ENCODE measurements around the gene MROH8.

The MROH8 gene

GRCh38 chr20:37178839-37179682 lies at the start of gene MROH8, which contains the start of gene RPN2:
Gene MROH8, minus strand, starts transcription at chr20:37179548.
Gene RPN2, plus strand, starts transcription at chr20:37179330. Its CDS starts 27 bp downstream, at chr20:37179357.
- peak; percentile 99 for DNase-seq
- in situ Hi-C loops (cut with MboI; ENCODE audit: low pct_unique_long_range_greater_than_20kb, low sequenced_read_pairs) = no loop called here

- DNase-seq = no peak
- in situ Hi-C loops (cut with MboI; ENCODE audit: low pct_unique_long_range_greater_than_20kb, low sequenced_read_pairs) = no loop called here
Measured at GRCh38 chr20:37228656-37229055, 49.3 kb upstream of the MROH8 start.

- no peak for DNase-seq
- in situ Hi-C loops (cut with MboI; ENCODE audit: low pct_unique_long_range_greater_than_20kb, low sequenced_read_pairs) = no loop called here
Measured at GRCh38 chr20:37228082-37228481, 48.7 kb upstream of the MROH8 start.

- in situ Hi-C loops (cut with MboI; ENCODE audit: low pct_unique_long_range_greater_than_20kb, low sequenced_read_pairs) = no loop called here
- DNase-seq = no peak
Measured at GRCh38 chr20:37226889-37227288, 47.5 kb upstream of the MROH8 start.

GRCh38 chr20:37225146-37225545 lies 45.8 kb upstream of the MROH8 start:
- in situ Hi-C loops (cut with MboI; ENCODE audit: low pct_unique_long_range_greater_than_20kb, low sequenced_read_pairs) = no loop called here
- no peak for DNase-seq

GRCh38 chr20:37223053-37223452 lies 43.7 kb upstream of the MROH8 start:
- in situ Hi-C loops (cut with MboI; ENCODE audit: low pct_unique_long_range_greater_than_20kb, low sequenced_read_pairs) = no loop called here
- peak; percentile 60 for DNase-seq

- DNase-seq = no peak
- in situ Hi-C loops (cut with MboI; ENCODE audit: low pct_unique_long_range_greater_than_20kb, low sequenced_read_pairs) = no loop called here
Measured at GRCh38 chr20:37222086-37222485, 42.7 kb upstream of the MROH8 start.

- DNase-seq = no peak
- in situ Hi-C loops (cut with MboI; ENCODE audit: low pct_unique_long_range_greater_than_20kb, low sequenced_read_pairs) = no loop called here
Measured at GRCh38 chr20:37220731-37221130, 41.4 kb upstream of the MROH8 start.

- DNase-seq = no peak
- in situ Hi-C loops (cut with MboI; ENCODE audit: low pct_unique_long_range_greater_than_20kb, low sequenced_read_pairs) = no loop called here
Measured at GRCh38 chr20:37219751-37220668, 40.7 kb upstream of the MROH8 start.

GRCh38 chr20:37218976-37219375 lies 39.6 kb upstream of the MROH8 start:
- no peak for DNase-seq
- in situ Hi-C loops (cut with MboI; ENCODE audit: low pct_unique_long_range_greater_than_20kb, low sequenced_read_pairs) = no loop called here

- no peak for DNase-seq
- in situ Hi-C loops (cut with MboI; ENCODE audit: low pct_unique_long_range_greater_than_20kb, low sequenced_read_pairs) = no loop called here
Measured at GRCh38 chr20:37218441-37218840, 39.1 kb upstream of the MROH8 start.

GRCh38 chr20:37209661-37210314 lies 30.4 kb upstream of the MROH8 start:
- no peak for DNase-seq
- in situ Hi-C loops (cut with MboI; ENCODE audit: low pct_unique_long_range_greater_than_20kb, low sequenced_read_pairs) = no loop called here

GRCh38 chr20:37209193-37209592 lies 29.8 kb upstream of the MROH8 start:
- DNase-seq = no peak
- in situ Hi-C loops (cut with MboI; ENCODE audit: low pct_unique_long_range_greater_than_20kb, low sequenced_read_pairs) = no loop called here

GRCh38 chr20:37207171-37207570 lies 27.8 kb upstream of the MROH8 start:
- DNase-seq = no peak
- in situ Hi-C loops (cut with MboI; ENCODE audit: low pct_unique_long_range_greater_than_20kb, low sequenced_read_pairs) = no loop called here

- in situ Hi-C loops (cut with MboI; ENCODE audit: low pct_unique_long_range_greater_than_20kb, low sequenced_read_pairs) = no loop called here
Measured at GRCh38 chr20:37205794-37206193, 26.4 kb upstream of the MROH8 start.

GRCh38 chr20:37205130-37205529 lies 25.8 kb upstream of the MROH8 start:
- in situ Hi-C loops (cut with MboI; ENCODE audit: low pct_unique_long_range_greater_than_20kb, low sequenced_read_pairs) = no loop called here
- DNase-seq = no peak

More at GRCh38 chr20:37205794-37206193, 26.4 kb upstream of the MROH8 start:
- no peak for DNase-seq

GRCh38 chr20:37204056-37204455 lies 24.7 kb upstream of the MROH8 start:
- DNase-seq = no peak
- in situ Hi-C loops (cut with MboI; ENCODE audit: low pct_unique_long_range_greater_than_20kb, low sequenced_read_pairs) = no loop called here

GRCh38 chr20:37202267-37202943 lies 23.1 kb upstream of the MROH8 start:
- in situ Hi-C loops (cut with MboI; ENCODE audit: low pct_unique_long_range_greater_than_20kb, low sequenced_read_pairs) = no loop called here
- peak; percentile 54 for DNase-seq

- DNase-seq = no peak
- in situ Hi-C loops (cut with MboI; ENCODE audit: low pct_unique_long_range_greater_than_20kb, low sequenced_read_pairs) = no loop called here
Measured at GRCh38 chr20:37201827-37202162, 22.4 kb upstream of the MROH8 start.

All from KBM-7 (cell line).